Spleen (tissue), 7 donors: ENCODE measurements around the gene MRPL14.

Experiments
- CTCF ChIP-seq, 11 experiments: fragments of 200-600 bp in 7 of 11; fragments of 450-650 bp in 4 of 11; sonication (generic) in 4 of 11; IDR thresholded peaks in 8 of 11; conservative IDR thresholded peaks in 3 of 11; 1 replicate in 7 of 11; 2 replicates in 4 of 11; pipeline versions ENCODE4 v1.4.0 to v1.8.0; 2016 to 2021; ENCODE audit warnings: antibody characterized with exemption in 11 of 11, inconsistent platforms in 4 of 11, mild to moderate bottlenecking in 1 of 11
- POLR2A ChIP-seq, 3 donors: fragments of 450-650 bp; IDR thresholded peaks; one replicate each; pipeline ENCODE4 v1.5.1; 2017; ENCODE audit warnings: antibody characterized with exemption in 3 of 3, mild to moderate bottlenecking in 1 of 3
- POLR2AphosphoS5 ChIP-seq, 3 donors: sonication (generic); formaldehyde crosslinking; IDR thresholded peaks; one replicate each; pipeline ENCODE4 v1.5.1; 2017; ENCODE audit warnings: antibody characterized with exemption in 3 of 3
- donor health status: DM: no; HTN: no; CAD: no; lungs with moderate emphysema.
- donor health status: DM: no; HTN: no; CAD: no.
- donor health status: DM: no; HTN: no; CAD: no.

DNA sequence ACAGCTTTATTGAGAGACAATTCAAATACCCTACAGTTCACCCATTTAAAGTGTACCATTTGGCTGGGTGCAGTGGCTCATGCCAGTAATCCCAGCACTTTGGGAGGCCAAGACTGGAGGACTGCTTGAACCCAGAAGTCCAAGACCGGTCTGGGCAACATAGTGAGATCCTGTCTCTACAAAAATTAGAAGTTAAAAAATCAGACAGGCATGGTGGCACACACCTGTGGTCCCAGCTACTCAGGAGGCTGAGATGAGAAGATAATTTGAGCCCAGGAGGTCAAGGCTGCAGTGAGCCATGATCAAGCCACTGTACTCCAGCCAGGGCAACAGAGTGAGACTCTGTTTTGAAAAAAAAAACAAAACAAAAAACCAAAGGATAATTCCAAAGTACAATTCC lies 40.3 kb upstream of the MRPL14 start:
- TF ChIP-seq POLR2AphosphoS5 (IDR thresholded peaks at IDR 0.05) (no peak), CTCF (IDR thresholded peaks at IDR 0.05 in 8 of 11, conservative IDR thresholded peaks at IDR 0.05 in 3 of 11) (no peak), POLR2A (IDR thresholded peaks at IDR 0.05) (no peak)
